GM12878 (cell line): ENCODE data around the gene C5orf34.

Experiments used
- JUND ChIP-seq: IDR thresholded peaks from 2 replicates; pipeline ENCODE4 v1.6.1; 2012; ENCODE audit warnings: low read depth, mild to moderate bottlenecking, low read length, improper control_type of control experiment, moderate library complexity
- POLR2A ChIP-seq: IDR thresholded peaks from 2 replicates; pipeline ENCODE4 v1.6.1; 2011; ENCODE audit warnings: low read depth, mild to moderate bottlenecking, low read length
- SREBF1 ChIP-seq: IDR thresholded peaks from 2 replicates; pipeline ENCODE4 v1.6.1; 2012; ENCODE audit warnings: mild to moderate bottlenecking, low read length
- TF ChIP-seq, protein P1 (sequence below), 3 experiments: IDR thresholded peaks in 2 of 3; conservative IDR thresholded peaks in 1 of 3; 2 replicates each; pipeline ENCODE4 v1.5.1; 2011; ENCODE audit warnings: low read depth in 3 of 3, low read length in 3 of 3, mild to moderate bottlenecking in 3 of 3, control low read depth in 2 of 3, moderate library complexity in 2 of 3, inconsistent platforms in 1 of 3, mixed read lengths in 1 of 3; ENCODE audit not compliant: control insufficient read depth in 2 of 3, insufficient read depth in 1 of 3; ENCODE audit errors: extremely low read depth in 1 of 3

DNA sequence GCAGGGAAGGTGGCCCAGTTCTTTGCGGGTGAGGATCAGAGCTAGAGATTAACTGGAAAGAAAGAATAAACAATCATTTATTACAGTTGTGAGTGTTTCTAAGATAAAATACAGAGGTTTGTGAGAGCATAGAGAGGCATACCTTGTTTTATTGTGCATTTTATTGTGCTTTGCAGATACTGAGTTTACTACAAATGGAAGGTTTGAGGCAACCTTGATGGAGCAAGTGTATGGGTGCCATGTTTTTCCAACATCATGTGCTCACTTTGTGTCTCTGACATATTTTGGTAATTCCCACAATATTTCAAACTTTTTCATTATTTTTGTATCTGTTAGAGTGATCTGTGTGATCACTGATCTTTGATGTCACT lies 715 bp upstream of the C5orf34 start:
- TF ChIP-seq, protein P1, sequence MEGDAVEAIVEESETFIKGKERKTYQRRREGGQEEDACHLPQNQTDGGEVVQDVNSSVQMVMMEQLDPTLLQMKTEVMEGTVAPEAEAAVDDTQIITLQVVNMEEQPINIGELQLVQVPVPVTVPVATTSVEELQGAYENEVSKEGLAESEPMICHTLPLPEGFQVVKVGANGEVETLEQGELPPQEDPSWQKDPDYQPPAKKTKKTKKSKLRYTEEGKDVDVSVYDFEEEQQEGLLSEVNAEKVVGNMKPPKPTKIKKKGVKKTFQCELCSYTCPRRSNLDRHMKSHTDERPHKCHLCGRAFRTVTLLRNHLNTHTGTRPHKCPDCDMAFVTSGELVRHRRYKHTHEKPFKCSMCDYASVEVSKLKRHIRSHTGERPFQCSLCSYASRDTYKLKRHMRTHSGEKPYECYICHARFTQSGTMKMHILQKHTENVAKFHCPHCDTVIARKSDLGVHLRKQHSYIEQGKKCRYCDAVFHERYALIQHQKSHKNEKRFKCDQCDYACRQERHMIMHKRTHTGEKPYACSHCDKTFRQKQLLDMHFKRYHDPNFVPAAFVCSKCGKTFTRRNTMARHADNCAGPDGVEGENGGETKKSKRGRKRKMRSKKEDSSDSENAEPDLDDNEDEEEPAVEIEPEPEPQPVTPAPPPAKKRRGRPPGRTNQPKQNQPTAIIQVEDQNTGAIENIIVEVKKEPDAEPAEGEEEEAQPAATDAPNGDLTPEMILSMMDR (IDR thresholded peaks at IDR 0.05 in 2 of 3, conservative IDR thresholded peaks at IDR 0.05 in 1 of 3; ENCODE audit: control insufficient read depth in 2 of 3, extremely low read depth in 1 of 3, insufficient read depth in 1 of 3, low read depth in 3 of 3, low read length in 3 of 3): no peak
- TF ChIP-seq SREBF1 (no peak), JUND (no peak), POLR2A (no peak)
